HCT116 (cell line): ENCODE results near the gene INO80C. TPM values are rescaled to one million over a fixed set of nuclear protein-coding genes. Genes with fewer than 3 reads are reported as not detected.

Experiments
- ATAC-seq: fragments of 200-7000 bp; cut with Tn5 transposase; 2 replicates; pipeline ENCODE4 v1.9.1; 2020; ENCODE audit warnings: mild to moderate bottlenecking, moderate library complexity
- BruUV-seq: library from RNA; stranded (reverse); fragments of 400-500 nt; replicated peaks from 2 replicates; lab custom pipeline; 2021; lab: Mats Ljungman, UMichigan
- CTCF ChIA-PET: fragments of 300-600 bp; sonication (Branson Sonifier 250); formaldehyde crosslinking; loops from one replicate; lab custom pipeline; 2021; ENCODE audit warnings: antibody characterized with exemption; lab: Charles Lee
- POLR2A ChIA-PET: fragments of 300-600, 350-600 bp; sonication (Branson Sonifier 250); formaldehyde crosslinking; loops from one replicate; lab custom pipeline; 2021; ENCODE audit warnings: antibody characterized with exemption; lab: Charles Lee
- RAD21 ChIA-PET, 2 experiments: fragments of 300-600 bp; sonication (Branson Sonifier 250); formaldehyde crosslinking; loops; one replicate each; lab custom pipeline; 2023; ENCODE audit warnings: low total read pairs in 2 of 2; ENCODE audit not compliant: uncharacterized antibody in 2 of 2, unreplicated experiment in 2 of 2, low non-redundant PET in 1 of 2; lab: Charles Lee
- DNase-seq: peaks from one replicate; pipeline ENCODE4 v3.0.0-alpha.2; 2010; ENCODE audit warnings: low read depth, low spot score
- H2AFZ ChIP-seq: fragments of 200-600 bp; shearing (Covaris generic), sonication (generic); 2 replicates; pipeline ENCODE4 v1.6.1; 2017; ENCODE audit warnings: low read depth, mixed run types, mixed read lengths, antibody characterized with exemption, low read length; ENCODE audit not compliant: poor library complexity, severe bottlenecking
- H3K27ac ChIP-seq: 2 replicates; pipeline ENCODE4 v1.5.1; 2012; ENCODE audit warnings: low read depth, low read length
- H3K27me3 ChIP-seq: fragments of 200-600 bp; sonication (generic); 2 replicates; pipeline ENCODE4 v1.6.1; 2016; ENCODE audit warnings: mixed run types, low read length, mixed read lengths; ENCODE audit not compliant: insufficient read depth
- H3K36me3 ChIP-seq, 2 experiments: fragments of 200-500 bp in 1 of 2; fragments of 200-600 bp in 1 of 2; sonication (Bioruptor generic) in 1 of 2; sonication (generic) in 1 of 2; 2 replicates each; pipeline versions ENCODE4 v1.5.1 to v1.6.1; 2014 to 2016; ENCODE audit warnings: low read length in 2 of 2, inconsistent platforms in 1 of 2, mixed read lengths in 1 of 2, mixed run types in 1 of 2; ENCODE audit not compliant: insufficient read depth in 2 of 2, control insufficient read depth in 1 of 2
- H3K4me1 ChIP-seq, 2 experiments: fragments of 200-600 bp in 1 of 2; sonication (generic) in 1 of 2; 2 replicates each; pipeline versions ENCODE4 v1.5.1 to v1.6.1; 2012 to 2017; ENCODE audit warnings: low read length in 2 of 2, inconsistent platforms in 1 of 2, mild to moderate bottlenecking in 1 of 2, mixed read lengths in 1 of 2, mixed run types in 1 of 2, moderate library complexity in 1 of 2; ENCODE audit not compliant: insufficient read depth in 2 of 2, control insufficient read depth in 1 of 2
- H3K4me2 ChIP-seq: fragments of 200-600 bp; sonication (generic); 2 replicates; pipeline ENCODE4 v1.6.1; 2017; ENCODE audit warnings: mixed run types, low read length, mixed read lengths
- H3K4me3 ChIP-seq, 2 experiments: fragments of 200-600 bp in 1 of 2; sonication (generic) in 1 of 2; replicated peaks in 1 of 2; 2 replicates each; pipeline ENCODE4 v1.5.1; 2011 to 2016; ENCODE audit warnings: low read length in 2 of 2, control low read depth in 1 of 2, low read depth in 1 of 2, mild to moderate bottlenecking in 1 of 2, mixed read lengths in 1 of 2, mixed run types in 1 of 2
- H3K79me2 ChIP-seq: fragments of 200-600 bp; sonication (generic); 2 replicates; pipeline ENCODE4 v1.6.1; 2017; ENCODE audit warnings: mild to moderate bottlenecking, mixed run types, low read length, moderate library complexity, mixed read lengths; ENCODE audit not compliant: insufficient read depth
- H3K9ac ChIP-seq: fragments of 200-600 bp; sonication (generic); 2 replicates; pipeline ENCODE4 v1.6.1; 2016; ENCODE audit warnings: low read length, mixed read lengths
- H3K9me2 ChIP-seq: fragments of 200-600 bp; sonication (generic), shearing (Covaris generic); 2 replicates; pipeline ENCODE4 v1.6.1; 2017; ENCODE audit warnings: mixed run types, mild to moderate bottlenecking, moderate library complexity; ENCODE audit not compliant: insufficient read depth
- H3K9me3 ChIP-seq, 2 experiments: fragments of 200-500 bp in 1 of 2; fragments of 200-600 bp in 1 of 2; sonication (Bioruptor generic) in 1 of 2; sonication (generic) in 1 of 2; 2 replicates each; pipeline ENCODE4 v1.6.1; 2014 to 2017; ENCODE audit warnings: low read length in 2 of 2, mixed read lengths in 2 of 2, inconsistent platforms in 1 of 2, low read depth in 1 of 2, mild to moderate bottlenecking in 1 of 2, mixed run types in 1 of 2, moderate library complexity in 1 of 2; ENCODE audit not compliant: control insufficient read depth in 1 of 2, insufficient read depth in 1 of 2
- H4K20me1 ChIP-seq: fragments of 200-600 bp; sonication (generic), shearing (Covaris generic); 2 replicates; pipeline ENCODE4 v1.6.1; 2017; ENCODE audit warnings: mixed run types, mild to moderate bottlenecking, moderate library complexity; ENCODE audit not compliant: insufficient read depth
- CBX3 ChIP-seq: IDR thresholded peaks from 2 replicates; pipeline ENCODE4 v1.6.1; 2012; ENCODE audit warnings: low read depth
- intact Hi-C: fragments of 100-400 bp; cut with micrococcal nuclease; formaldehyde crosslinking; loops from 2 replicates; pipeline ENCODE4 v1.10.0; 2022
- total RNA-seq: library from RNA; stranded (reverse); gene quantifications from one replicate; pipeline ENCODE4 v1.2.1, GENCODE V29; 2021; ENCODE audit not compliant: unreplicated experiment
- TF ChIP-seq, protein P1 (sequence below), 3 experiments: fragments of 200-600 bp in 1 of 3; sonication (generic) in 1 of 3; IDR thresholded peaks in 2 of 3; conservative IDR thresholded peaks in 1 of 3; 2 replicates each; pipeline ENCODE4 v1.5.1; 2012 to 2017; ENCODE audit warnings: low read depth in 2 of 3, low read length in 2 of 3, antibody characterized with exemption in 1 of 3, borderline replicate concordance in 1 of 3, control low read depth in 1 of 3, mild to moderate bottlenecking in 1 of 3, mixed read lengths in 1 of 3, mixed run types in 1 of 3, moderate library complexity in 1 of 3; ENCODE audit not compliant: insufficient read depth in 1 of 3
- TF ChIP-seq, protein P2 (sequence below): IDR thresholded peaks from 2 replicates; pipeline ENCODE4 v1.6.1; 2011; ENCODE audit warnings: mild to moderate bottlenecking, low read length, moderate library complexity; ENCODE audit not compliant: insufficient replicate concordance; ENCODE audit errors: extremely low read depth

INO80C gene
- total RNA-seq, 1 experiment from 2014 or later, result 30.7 TPM

DNA sequence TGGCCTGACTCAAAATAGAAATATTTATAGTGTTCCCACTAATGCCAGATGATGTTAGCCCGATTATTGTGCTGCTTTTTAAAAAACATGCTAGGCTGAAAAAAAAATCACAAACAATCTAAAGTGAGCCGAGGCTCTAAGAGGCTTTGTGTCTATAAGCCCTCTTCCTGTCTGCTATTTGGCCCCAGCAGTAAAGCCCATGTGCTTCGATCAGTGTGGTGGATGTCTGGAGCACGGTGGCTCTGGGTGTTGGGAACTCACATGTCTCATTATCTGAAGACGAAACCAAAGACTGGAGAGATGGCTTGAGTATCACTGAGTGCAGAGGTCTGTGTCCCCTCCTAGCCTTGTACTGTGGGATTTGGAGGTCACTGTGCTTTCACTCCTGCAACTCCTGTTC, 55.1 kb downstream of the INO80C start:
- no peaks in the 10 kb centered on the region for H3K9me2 ChIP-seq
- DNase-seq (no peak), ATAC-seq (no peak)
- intact Hi-C loops, result no loop called here
- H3K27me3 ChIP-seq, result no peaks in the 10 kb centered on the region
- RAD21 ChIA-PET, result no interaction called here
- CTCF ChIA-PET, result no interaction called here
- H3K9me3 ChIP-seq, result no peaks in the 10 kb centered on the region
- H3K4me2 ChIP-seq, result no peak overlapping the region
- no peaks in the 10 kb centered on the region for H3K79me2 ChIP-seq
- H3K36me3 ChIP-seq, result no peaks in the 10 kb centered on the region
- no peak overlapping the region for H2AFZ ChIP-seq
- no peak overlapping the region for H3K27ac ChIP-seq
- H4K20me1 ChIP-seq, result no peaks in the 10 kb centered on the region
- no peak for TF ChIP-seq CBX3
- TF ChIP-seq, protein P1, sequence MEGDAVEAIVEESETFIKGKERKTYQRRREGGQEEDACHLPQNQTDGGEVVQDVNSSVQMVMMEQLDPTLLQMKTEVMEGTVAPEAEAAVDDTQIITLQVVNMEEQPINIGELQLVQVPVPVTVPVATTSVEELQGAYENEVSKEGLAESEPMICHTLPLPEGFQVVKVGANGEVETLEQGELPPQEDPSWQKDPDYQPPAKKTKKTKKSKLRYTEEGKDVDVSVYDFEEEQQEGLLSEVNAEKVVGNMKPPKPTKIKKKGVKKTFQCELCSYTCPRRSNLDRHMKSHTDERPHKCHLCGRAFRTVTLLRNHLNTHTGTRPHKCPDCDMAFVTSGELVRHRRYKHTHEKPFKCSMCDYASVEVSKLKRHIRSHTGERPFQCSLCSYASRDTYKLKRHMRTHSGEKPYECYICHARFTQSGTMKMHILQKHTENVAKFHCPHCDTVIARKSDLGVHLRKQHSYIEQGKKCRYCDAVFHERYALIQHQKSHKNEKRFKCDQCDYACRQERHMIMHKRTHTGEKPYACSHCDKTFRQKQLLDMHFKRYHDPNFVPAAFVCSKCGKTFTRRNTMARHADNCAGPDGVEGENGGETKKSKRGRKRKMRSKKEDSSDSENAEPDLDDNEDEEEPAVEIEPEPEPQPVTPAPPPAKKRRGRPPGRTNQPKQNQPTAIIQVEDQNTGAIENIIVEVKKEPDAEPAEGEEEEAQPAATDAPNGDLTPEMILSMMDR (IDR thresholded peaks at IDR 0.05 in 2 of 3, conservative IDR thresholded peaks at IDR 0.05 in 1 of 3; ENCODE audit: borderline replicate concordance in 1 of 3, insufficient read depth in 1 of 3, low read depth in 2 of 3, low read length in 2 of 3), result no peak
- TF ChIP-seq, protein P2, sequence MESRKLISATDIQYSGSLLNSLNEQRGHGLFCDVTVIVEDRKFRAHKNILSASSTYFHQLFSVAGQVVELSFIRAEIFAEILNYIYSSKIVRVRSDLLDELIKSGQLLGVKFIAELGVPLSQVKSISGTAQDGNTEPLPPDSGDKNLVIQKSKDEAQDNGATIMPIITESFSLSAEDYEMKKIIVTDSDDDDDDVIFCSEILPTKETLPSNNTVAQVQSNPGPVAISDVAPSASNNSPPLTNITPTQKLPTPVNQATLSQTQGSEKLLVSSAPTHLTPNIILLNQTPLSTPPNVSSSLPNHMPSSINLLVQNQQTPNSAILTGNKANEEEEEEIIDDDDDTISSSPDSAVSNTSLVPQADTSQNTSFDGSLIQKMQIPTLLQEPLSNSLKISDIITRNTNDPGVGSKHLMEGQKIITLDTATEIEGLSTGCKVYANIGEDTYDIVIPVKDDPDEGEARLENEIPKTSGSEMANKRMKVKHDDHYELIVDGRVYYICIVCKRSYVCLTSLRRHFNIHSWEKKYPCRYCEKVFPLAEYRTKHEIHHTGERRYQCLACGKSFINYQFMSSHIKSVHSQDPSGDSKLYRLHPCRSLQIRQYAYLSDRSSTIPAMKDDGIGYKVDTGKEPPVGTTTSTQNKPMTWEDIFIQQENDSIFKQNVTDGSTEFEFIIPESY, result no peak
- TF ChIP-seq, all 23 proteins: peak for 0
- H3K4me3 ChIP-seq, result no peak overlapping the region
- H3K9ac ChIP-seq, result no peak overlapping the region
- no peaks in the 10 kb centered on the region for H3K4me1 ChIP-seq
- POLR2A ChIA-PET, result no interaction called here
- BruUV-seq, result no TSS peak
